NOMO-1 (cell line): ENCODE data around the gene CLEC4F.
"Not testable (repeated sequence)": the region's sequence is repeated elsewhere in the genome, so short reads cannot be mapped to it uniquely, and the experiment has no call there.

Source experiments
- DNase-seq, 2 experiments: peaks; one replicate each; lab custom pipeline; 2025; ENCODE audit not compliant: unreplicated experiment in 2 of 2; lab: John Stamatoyannopoulos, UW

Gene CLEC4F

GRCh38 chr2:70827388-70827787 is 7.0 kb upstream of the CLEC4F start:
- no peak for DNase-seq

DNA sequence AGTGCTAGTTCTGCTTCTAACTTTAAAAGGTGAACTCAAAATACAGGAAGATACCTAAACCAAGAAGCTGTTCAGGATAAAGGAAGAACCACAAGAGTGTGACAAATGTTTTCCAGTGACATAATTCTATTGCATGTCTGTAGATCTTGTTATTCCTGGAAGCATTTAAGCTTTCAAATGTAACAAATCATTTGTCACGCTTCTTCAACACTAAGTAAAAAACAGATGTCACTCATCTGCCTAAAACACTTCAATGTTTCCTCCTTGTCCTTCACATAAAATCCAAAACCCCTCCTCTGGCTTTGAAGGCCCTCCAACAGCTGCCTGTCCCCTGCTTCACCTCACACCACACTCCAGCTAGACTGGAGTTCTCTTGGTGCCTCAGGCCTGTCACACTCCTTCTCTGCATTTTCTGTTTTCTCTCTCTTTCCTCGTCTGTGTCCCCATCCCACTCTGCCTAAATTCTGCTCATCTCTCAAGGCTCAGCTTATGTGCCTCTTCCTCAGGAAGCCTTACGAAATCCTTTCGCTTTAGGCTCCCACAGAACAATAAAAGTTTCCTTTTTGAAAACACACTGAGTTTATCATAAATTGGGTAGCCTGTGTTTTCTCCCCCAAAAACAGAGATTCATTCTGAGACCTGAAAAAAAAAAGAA is 6.4 kb upstream of the CLEC4F start:
- peak in 1 of 2 experiments; percentile 24 for DNase-seq

GRCh38 chr2:70823249-70823648 is 2.9 kb upstream of the CLEC4F start:
- DNase-seq, result no peak

DNA sequence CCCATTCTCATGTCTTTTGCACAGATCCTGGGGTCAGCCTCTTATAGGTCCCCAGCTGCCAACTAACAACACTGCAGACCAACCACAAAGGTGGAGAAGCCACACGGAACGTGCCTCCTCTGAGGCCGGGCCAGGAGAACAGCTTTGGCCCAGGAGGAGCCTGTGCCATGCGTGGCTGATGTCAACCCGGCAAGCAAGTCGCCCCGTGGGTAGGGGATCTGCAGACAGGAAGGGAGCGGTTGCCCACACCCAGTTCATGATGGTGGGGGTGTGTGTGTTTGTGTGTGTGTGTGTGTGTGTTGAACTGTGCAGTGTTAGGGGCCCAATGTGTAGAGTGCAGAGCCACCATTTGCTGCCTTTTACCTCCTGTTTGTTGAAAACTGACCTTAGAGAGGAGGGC is 2.4 kb upstream of the CLEC4F start:
- DNase-seq, result no peak

- peak in 1 of 2 experiments; percentile 31 for DNase-seq
These were observed 3.0 kb downstream of the CLEC4F start for GRCh38 chr2:70817284-70817954.

- DNase-seq, result no peak
These were observed 3.7 kb downstream of the CLEC4F start for GRCh38 chr2:70816726-70817125.

- DNase-seq, result no peak
These were observed 11.1 kb downstream of the CLEC4F start for GRCh38 chr2:70808983-70809958.

- no peak for DNase-seq
These were observed 12.6 kb downstream of the CLEC4F start for GRCh38 chr2:70807828-70808118.

DNA sequence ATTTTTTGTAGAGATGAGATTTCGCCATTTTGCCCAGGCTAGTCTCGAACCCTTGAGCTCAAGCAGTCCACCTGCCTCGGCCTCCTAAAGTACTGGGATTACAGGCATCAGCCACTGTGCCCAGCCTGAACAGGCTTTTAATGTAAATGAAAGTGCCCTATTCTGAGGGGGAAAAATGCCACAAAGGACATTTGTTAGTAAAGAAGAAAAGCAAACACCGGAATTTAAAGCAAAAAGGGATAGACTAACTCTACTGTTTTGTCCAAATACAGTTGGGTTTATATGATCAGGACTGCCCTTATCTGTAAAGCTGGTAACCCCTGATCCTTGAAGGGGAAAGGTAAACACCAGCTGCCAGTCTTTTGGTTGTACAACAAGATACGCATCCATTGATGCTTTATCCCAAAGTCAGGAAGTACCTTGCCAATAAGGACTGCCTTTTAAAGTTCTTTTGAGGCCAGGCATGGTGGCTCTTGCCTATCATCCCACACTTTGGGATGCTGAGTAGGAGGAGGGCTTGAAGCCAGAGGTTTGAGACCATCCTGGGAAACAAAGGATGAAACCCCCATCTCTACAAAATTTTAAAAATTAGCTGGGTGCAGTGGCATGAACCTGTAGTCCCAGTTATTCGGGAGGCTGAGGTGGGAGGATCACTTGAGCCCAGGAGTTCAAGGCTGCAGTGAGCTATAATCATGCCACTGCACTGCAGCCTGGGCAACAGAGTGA is 13.1 kb downstream of the CLEC4F start:
- no peak for DNase-seq

DNA sequence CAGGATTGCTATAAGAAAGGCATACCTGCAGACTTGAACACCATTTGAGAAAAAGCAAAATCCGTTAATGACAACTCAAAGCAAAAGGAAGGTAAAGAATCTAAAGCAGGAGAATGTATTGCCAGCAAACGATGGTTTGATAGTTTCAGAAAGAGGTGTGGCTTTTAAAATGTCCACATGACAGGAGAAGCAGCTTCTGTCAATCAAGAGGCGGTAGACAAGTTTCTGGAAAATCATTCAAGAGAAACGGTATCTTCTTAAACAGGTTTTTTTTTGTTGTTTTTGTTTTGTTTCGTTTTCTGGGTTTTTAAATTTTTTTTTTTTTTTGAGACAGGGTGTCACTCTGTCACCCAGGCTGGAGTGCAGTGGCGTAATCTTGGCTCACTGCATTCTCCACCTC is 13.8 kb downstream of the CLEC4F start:
- no peak for DNase-seq

GRCh38 chr2:70806013-70806412 is 14.4 kb downstream of the CLEC4F start:
- no peak for DNase-seq

GRCh38 chr2:70801607-70802263 is 18.7 kb downstream of the CLEC4F start:
- DNase-seq, result no peak

GRCh38 chr2:70799706-70800105 is 20.7 kb downstream of the CLEC4F start:
- no peak for DNase-seq

GRCh38 chr2:70797996-70798395 is 22.4 kb downstream of the CLEC4F start:
- DNase-seq, result not testable (repeated sequence)

DNA sequence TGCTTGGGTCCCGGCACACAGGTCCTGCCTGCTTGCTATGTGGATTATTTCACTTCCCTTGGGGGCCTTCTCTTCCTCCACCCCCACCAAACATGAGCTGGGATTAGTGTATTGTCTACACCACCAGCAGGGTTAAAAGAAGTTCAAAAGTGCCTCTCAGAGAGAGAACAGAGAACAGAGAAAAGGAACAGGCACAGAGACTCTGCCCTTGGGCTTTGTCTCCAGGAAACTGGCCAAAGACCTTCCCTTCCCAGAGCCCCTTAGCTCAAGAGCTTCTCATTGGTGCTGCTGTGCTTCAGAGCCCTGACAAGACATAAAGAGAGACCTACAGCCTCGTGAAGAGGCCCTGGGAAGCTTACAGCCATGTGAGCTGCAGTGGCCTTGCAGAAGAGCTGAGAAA is 22.9 kb downstream of the CLEC4F start:
- no peak for DNase-seq

DNA sequence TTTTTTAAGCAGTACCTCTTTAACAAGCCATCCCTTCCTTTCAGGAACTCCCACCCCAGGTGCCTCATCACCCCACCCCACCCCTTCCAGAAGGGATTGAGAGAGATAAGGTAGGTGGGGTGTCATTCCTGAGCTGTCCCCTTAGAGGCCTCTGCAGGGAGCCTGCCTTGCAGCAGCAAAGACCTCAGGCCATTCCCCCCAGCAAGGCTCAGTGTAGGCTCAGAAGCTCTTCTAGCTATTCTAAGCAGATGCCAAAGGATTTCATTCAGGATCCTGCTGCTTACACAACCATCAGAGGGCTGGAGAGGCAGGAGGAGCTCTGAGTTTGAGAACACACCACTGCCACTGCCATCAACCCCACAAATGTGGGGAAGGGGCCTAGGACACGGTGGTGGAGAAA is 24.1 kb downstream of the CLEC4F start:
- no peak for DNase-seq

GRCh38 chr2:70795164-70795995 is 25.0 kb downstream of the CLEC4F start:
- DNase-seq, result no peak

DNA sequence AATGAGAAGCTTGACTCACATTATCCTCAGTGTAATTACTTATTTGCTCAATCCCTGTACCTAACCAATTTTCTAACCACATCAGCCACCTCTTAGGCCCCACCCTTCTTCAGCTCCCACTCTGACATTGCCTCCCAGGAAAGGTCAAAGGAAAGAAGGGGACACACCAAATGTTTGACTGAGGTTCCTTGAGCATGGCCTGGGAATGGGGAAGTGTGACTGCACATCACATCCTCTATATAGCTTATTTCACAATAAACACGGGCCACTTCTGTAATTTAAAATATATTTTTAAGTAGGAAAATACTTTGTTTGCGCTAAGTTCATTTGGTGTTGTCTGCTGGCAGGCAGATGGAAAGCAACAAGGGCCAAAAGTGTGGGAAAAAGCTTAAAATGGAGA is 26.9 kb downstream of the CLEC4F start:
- DNase-seq, result peak; percentile 82 to 94

GRCh38 chr2:70790136-70790828 is 30.1 kb downstream of the CLEC4F start, which contains the start of gene FIGLA:
TSS of gene FIGLA (minus strand) at chr2:70790643. CDS start at chr2:70790638, 5 bp downstream.
- no peak for DNase-seq
